CD8-positive, alpha-beta memory T cell (primary cell): Measurements from ENCODE around the gene PNMA6F. TPM values are rescaled to one million over a fixed set of nuclear protein-coding genes. Genes with fewer than 3 reads are reported as not detected.

Experiments
- polyA plus RNA-seq: library from polyadenylated mRNA; unstranded; fragments of 300-500 nt; fragmentation: Illumina TruSeq; gene quantifications from one replicate; pipeline ENCODE4 v1.2.3, GENCODE V29; 2021
- total RNA-seq, 2 experiments: library from RNA; stranded (reverse); gene quantifications; one replicate each; pipeline ENCODE4 v1.2.3, GENCODE V29; 2021

The PNMA6F gene
- total and polyA plus RNA-seq, 3 experiments from 2014 or later, result not detected

Other genes with a start within 250 kb of the PNMA6F start
- 1 to 10 TPM; 1.7 to 1.8 TPM for gene PNMA6A, start 249.3 kb downstream of the PNMA6F start, total RNA-seq
- 0.29 TPM for gene PNMA6A, start 249.3 kb downstream of the PNMA6F start, polyA plus RNA-seq
- gene MAGEA1, start 142.5 kb downstream of the PNMA6F start, total RNA-seq, result not detected
- not detected for gene MAGEA1, start 142.5 kb downstream of the PNMA6F start, polyA plus RNA-seq
- 10 to 100 TPM in 1 of 2 experiments, 1 to 10 TPM in 1; 9.2 to 10.1 TPM for gene ZNF275, start 12.4 kb upstream of the PNMA6F start, total RNA-seq
- gene ZNF275, start 12.4 kb upstream of the PNMA6F start, polyA plus RNA-seq, result 5.4 TPM
- not detected for gene PNMA6E, start 79.6 kb upstream of the PNMA6F start, total RNA-seq
- not detected for gene PNMA6E, start 79.6 kb upstream of the PNMA6F start, polyA plus RNA-seq
- 1 to 10 TPM; 1.7 to 1.9 TPM for gene ZFP92, start 89.7 kb upstream of the PNMA6F start, total RNA-seq
- 0.41 TPM for gene ZFP92, start 89.7 kb upstream of the PNMA6F start, polyA plus RNA-seq
- gene TREX2, start 124.3 kb upstream of the PNMA6F start, total RNA-seq, result 1 to 10 TPM; 1.9 to 2.3 TPM
- gene TREX2, start 124.3 kb upstream of the PNMA6F start, polyA plus RNA-seq, result 0.77 TPM
- gene HAUS7, start 148.8 kb upstream of the PNMA6F start, total RNA-seq, result 10 to 100 TPM; 70.2 to 73.8 TPM
- 29.9 TPM for gene HAUS7, start 148.8 kb upstream of the PNMA6F start, polyA plus RNA-seq
- gene BGN, start 173.2 kb upstream of the PNMA6F start, total RNA-seq, result not detected
- not detected for gene BGN, start 173.2 kb upstream of the PNMA6F start, polyA plus RNA-seq
- gene ATP2B3, start 195.9 kb upstream of the PNMA6F start, total RNA-seq, result not detected
- gene ATP2B3, start 195.9 kb upstream of the PNMA6F start, polyA plus RNA-seq, result not detected